PC-3 (cell line): ENCODE data around the gene CCDC83. TPM values are rescaled to one million over a fixed set of nuclear protein-coding genes. Genes with fewer than 3 reads are reported as not detected.

Experiments
- ATAC-seq: fragments of 200-7000 bp; cut with Tn5 transposase; 2 replicates; pipeline ENCODE4 v1.9.1; 2020; ENCODE audit warnings: mild to moderate bottlenecking, moderate library complexity
- BruUV-seq: library from RNA; stranded (reverse); fragments of 400-500 nt; replicated peaks from 2 replicates; lab custom pipeline; 2021; lab: Mats Ljungman, UMichigan
- CTCF ChIA-PET: fragments of 300-600 bp; sonication (Branson Sonifier 250); formaldehyde crosslinking; loops from one replicate; lab custom pipeline; 2022; ENCODE audit warnings: antibody characterized with exemption; lab: Charles Lee
- POLR2A ChIA-PET: fragments of 300-600 bp; sonication (Branson Sonifier 250); formaldehyde crosslinking; loops from one replicate; lab custom pipeline; 2022; ENCODE audit warnings: antibody characterized with exemption; ENCODE audit not compliant: unreplicated experiment; lab: Charles Lee
- DNase-seq: peaks from one replicate; pipeline ENCODE4 v3.0.0-alpha.2; 2015
- H2AFZ ChIP-seq: fragments of 300-600 bp; sonication (generic); 2 replicates; pipeline ENCODE4 v1.6.0; 2016; ENCODE audit warnings: antibody characterized with exemption, low read length
- H3F3A ChIP-seq: fragments of 300-600 bp; sonication (generic); one replicate; pipeline ENCODE4 v1.6.0; 2017; ENCODE audit warnings: antibody characterized with exemption, low read length, control low read depth, mild to moderate bottlenecking; ENCODE audit not compliant: unreplicated experiment
- H3K27ac ChIP-seq: fragments of 300-600 bp; sonication (generic); 2 replicates; pipeline ENCODE4 v1.5.1; 2016; ENCODE audit warnings: mild to moderate bottlenecking, low read length
- H3K27me3 ChIP-seq: fragments of 300-600 bp; sonication (generic); 2 replicates; pipeline ENCODE4 v1.6.1; 2016; ENCODE audit warnings: low read length, mixed read lengths
- H3K36me3 ChIP-seq: fragments of 300-600 bp; sonication (generic); 2 replicates; pipeline ENCODE4 v1.6.1; 2016; ENCODE audit warnings: low read depth, mixed run types, low read length, mixed read lengths
- H3K4me1 ChIP-seq: fragments of 300-600 bp; sonication (generic); 2 replicates; pipeline ENCODE4 v1.5.1; 2016; ENCODE audit warnings: low read length; ENCODE audit not compliant: insufficient read depth
- H3K4me2 ChIP-seq: fragments of 300-600 bp; sonication (generic); 2 replicates; pipeline ENCODE4 v1.6.0; 2016; ENCODE audit warnings: low read length
- H3K4me3 ChIP-seq: fragments of 300-600 bp; sonication (generic); 2 replicates; pipeline ENCODE4 v1.5.1; 2016; ENCODE audit warnings: mild to moderate bottlenecking, low read length, mixed read lengths
- H3K79me2 ChIP-seq: fragments of 300-600 bp; sonication (generic); 2 replicates; pipeline ENCODE4 v1.6.1; 2017; ENCODE audit warnings: low read length, mixed read lengths
- H3K9ac ChIP-seq: fragments of 300-600 bp; sonication (generic); 2 replicates; pipeline ENCODE4 v1.6.0; 2016; ENCODE audit warnings: mild to moderate bottlenecking, low read length
- H3K9me2 ChIP-seq: fragments of 300-600 bp; sonication (generic); replicated peaks from 2 replicates; pipeline ENCODE4 v1.6.1; 2016; ENCODE audit warnings: mixed run types, low read length, mixed read lengths
- H3K9me3 ChIP-seq: fragments of 300-600 bp; sonication (generic); 2 replicates; pipeline ENCODE4 v1.6.1; 2016; ENCODE audit warnings: low read length, mixed read lengths
- H4K20me1 ChIP-seq: fragments of 300-600 bp; sonication (generic); 2 replicates; pipeline ENCODE4 v1.6.1; 2016; ENCODE audit warnings: low read length, mixed read lengths
- EZH2 ChIP-seq: fragments of 300-600 bp; sonication (generic); IDR thresholded peaks from one replicate; pipeline ENCODE4 v1.6.1; 2017; ENCODE audit warnings: antibody characterized with exemption, mild to moderate bottlenecking, low read length; ENCODE audit not compliant: unreplicated experiment
- EZH2phosphoT487 ChIP-seq: fragments of 300-600 bp; sonication (generic); IDR thresholded peaks from 2 replicates; pipeline ENCODE4 v1.6.1; 2018; ENCODE audit warnings: mild to moderate bottlenecking, antibody characterized with exemption, low read length, borderline replicate concordance
- intact Hi-C: fragments of 100-400 bp; cut with micrococcal nuclease; formaldehyde crosslinking; loops from 2 replicates; pipeline ENCODE4 v1.9.0; 2023
- total RNA-seq: library from RNA; depleted of rRNA; stranded (reverse); fragments of >200 nt; gene quantifications from 2 replicates; pipeline ENCODE4 v1.2.3, GENCODE V29; 2014
- TF ChIP-seq, protein P1 (sequence below): fragments of 300-600 bp; sonication (generic); conservative IDR thresholded peaks from 2 replicates; pipeline ENCODE4 v1.5.1; 2017; ENCODE audit warnings: antibody characterized with exemption, low read depth, mild to moderate bottlenecking, low read length

Gene CCDC83
- total RNA-seq, 1 experiment from 2014 or later = 0.22 TPM

DNA sequence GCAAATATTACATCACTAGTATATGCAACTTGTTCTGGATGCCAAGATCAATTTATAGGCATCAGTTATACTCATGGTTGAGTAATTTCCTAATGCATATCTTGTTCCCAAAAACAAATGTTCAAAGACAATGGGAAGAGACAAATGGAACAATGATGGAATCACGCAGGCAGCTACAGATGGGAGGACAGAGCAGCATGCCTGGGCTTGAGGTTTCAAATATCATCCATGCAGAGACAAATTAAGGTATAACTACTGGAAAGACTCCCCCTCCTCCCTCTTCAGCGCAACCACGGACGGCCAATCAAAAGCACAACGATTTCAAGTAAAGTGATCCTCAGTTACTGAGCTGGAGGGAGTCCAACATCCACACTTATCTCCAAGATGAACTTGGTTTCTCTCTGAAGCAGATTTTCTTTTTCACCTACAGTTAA lies 106.8 kb downstream of the CCDC83 start:
- ATAC-seq (no peak), DNase-seq (no peak)
- Histone ChIP-seq H3K27me3 (no peaks in the 10 kb centered on the region), H3K79me2 (no peaks in the 10 kb centered on the region), H2AFZ (no peak overlapping the region), H3K4me2 (no peak overlapping the region), H3K4me1 (no peaks in the 10 kb centered on the region), H4K20me1 (no peaks in the 10 kb centered on the region), H3K9me3 (no peaks in the 10 kb centered on the region), H3K9ac (no peak overlapping the region), H3K36me3 (no peaks in the 10 kb centered on the region; the same call in 1 of the 2 replicates), H3F3A (no peaks in the 10 kb centered on the region), H3K27ac (no peak overlapping the region), H3K4me3 (no peak overlapping the region), H3K9me2 (no peaks in the 10 kb centered on the region)
- BruUV-seq = no TSS peak
- ChIA-PET POLR2A (no interaction called here), CTCF (no interaction called here)
- intact Hi-C loops = no loop called here
- TF ChIP-seq, protein P1, sequence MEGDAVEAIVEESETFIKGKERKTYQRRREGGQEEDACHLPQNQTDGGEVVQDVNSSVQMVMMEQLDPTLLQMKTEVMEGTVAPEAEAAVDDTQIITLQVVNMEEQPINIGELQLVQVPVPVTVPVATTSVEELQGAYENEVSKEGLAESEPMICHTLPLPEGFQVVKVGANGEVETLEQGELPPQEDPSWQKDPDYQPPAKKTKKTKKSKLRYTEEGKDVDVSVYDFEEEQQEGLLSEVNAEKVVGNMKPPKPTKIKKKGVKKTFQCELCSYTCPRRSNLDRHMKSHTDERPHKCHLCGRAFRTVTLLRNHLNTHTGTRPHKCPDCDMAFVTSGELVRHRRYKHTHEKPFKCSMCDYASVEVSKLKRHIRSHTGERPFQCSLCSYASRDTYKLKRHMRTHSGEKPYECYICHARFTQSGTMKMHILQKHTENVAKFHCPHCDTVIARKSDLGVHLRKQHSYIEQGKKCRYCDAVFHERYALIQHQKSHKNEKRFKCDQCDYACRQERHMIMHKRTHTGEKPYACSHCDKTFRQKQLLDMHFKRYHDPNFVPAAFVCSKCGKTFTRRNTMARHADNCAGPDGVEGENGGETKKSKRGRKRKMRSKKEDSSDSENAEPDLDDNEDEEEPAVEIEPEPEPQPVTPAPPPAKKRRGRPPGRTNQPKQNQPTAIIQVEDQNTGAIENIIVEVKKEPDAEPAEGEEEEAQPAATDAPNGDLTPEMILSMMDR = no peak
- TF ChIP-seq EZH2phosphoT487 = no peak
- no peak for TF ChIP-seq EZH2

DNA sequence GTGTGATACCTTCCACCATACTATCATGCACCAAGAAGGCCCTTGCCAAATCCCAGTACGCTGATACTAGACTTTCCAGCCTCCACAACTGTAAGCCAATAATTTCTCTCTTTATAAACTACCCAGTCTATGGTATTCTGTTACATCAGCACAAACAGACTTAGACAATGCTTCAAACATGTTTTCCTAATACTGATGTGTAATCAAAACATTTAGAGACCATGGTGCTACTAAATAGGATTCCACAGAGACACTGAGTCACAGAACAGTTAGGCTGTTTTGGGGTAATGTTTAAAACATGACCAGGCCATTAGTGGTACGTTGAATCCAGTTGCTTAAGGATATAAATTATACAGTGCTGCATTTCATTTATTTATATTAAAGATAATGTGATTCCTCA lies 110.0 kb downstream of the CCDC83 start:
- no peak overlapping the region for H3K4me2 ChIP-seq
- no peaks in the 10 kb centered on the region for H3K9me3 ChIP-seq
- H3K9ac ChIP-seq = no peak overlapping the region
- no peaks in the 10 kb centered on the region for H3K27me3 ChIP-seq
- BruUV-seq = no TSS peak
- TF ChIP-seq, protein P1 = no peak
- TF ChIP-seq EZH2phosphoT487 (no peak), EZH2 (no peak)
- no peaks in the 10 kb centered on the region for H3K79me2 ChIP-seq
- intact Hi-C loops = no loop called here
- no peak overlapping the region for H2AFZ ChIP-seq
- H4K20me1 ChIP-seq = no peaks in the 10 kb centered on the region
- H3K4me1 ChIP-seq = no peaks in the 10 kb centered on the region
- H3K36me3 ChIP-seq = peaks cover 4% of the 10 kb centered on the region; the same call in 1 of the 2 replicates
- no peak overlapping the region for H3K4me3 ChIP-seq
- ATAC-seq (no peak), DNase-seq (no peak)
- CTCF ChIA-PET = no interaction called here
- no peaks in the 10 kb centered on the region for H3K9me2 ChIP-seq
- no peak overlapping the region for H3K27ac ChIP-seq
- no peaks in the 10 kb centered on the region for H3F3A ChIP-seq
- POLR2A ChIA-PET = no interaction called here

DNA sequence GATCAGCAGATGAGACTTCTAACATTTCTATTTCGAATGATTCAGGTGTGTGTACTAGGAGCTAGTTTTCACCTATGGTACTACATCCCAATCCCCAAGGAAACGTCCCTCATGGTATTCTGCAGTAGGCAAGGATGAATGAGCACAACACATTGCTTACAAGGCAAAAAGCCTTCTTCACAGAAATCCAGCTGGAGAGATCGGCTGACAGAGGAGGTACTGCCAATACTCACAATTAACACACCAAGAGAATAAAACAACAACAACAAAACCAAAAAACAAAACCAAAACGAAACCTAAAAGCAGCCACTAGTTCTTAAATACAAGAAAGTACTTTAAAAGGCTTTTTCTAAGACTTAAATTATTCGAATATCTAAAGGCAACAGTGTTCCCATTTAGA lies 112.3 kb downstream of the CCDC83 start:
- DNase-seq (no peak), ATAC-seq (no peak)
- no peaks in the 10 kb centered on the region for H3K27me3 ChIP-seq
- peaks cover 10% of the 10 kb centered on the region; the same call in 1 of the 2 replicates for H3K36me3 ChIP-seq
- TF ChIP-seq, protein P1 = no peak
- no peak for TF ChIP-seq EZH2phosphoT487
- TF ChIP-seq EZH2 = no peak
- POLR2A ChIA-PET = no interaction called here
- no TSS peak for BruUV-seq
- intact Hi-C loops = no loop called here
- H3K9ac ChIP-seq = no peak overlapping the region
- H3K9me3 ChIP-seq = no peaks in the 10 kb centered on the region
- no peaks in the 10 kb centered on the region for H3K79me2 ChIP-seq
- CTCF ChIA-PET = no interaction called here
- H3F3A ChIP-seq = no peaks in the 10 kb centered on the region
- H3K27ac ChIP-seq = no peak overlapping the region
- no peaks in the 10 kb centered on the region for H3K9me2 ChIP-seq
- no peak overlapping the region for H3K4me2 ChIP-seq
- H4K20me1 ChIP-seq = no peaks in the 10 kb centered on the region
- no peaks in the 10 kb centered on the region for H3K4me1 ChIP-seq
- no peak overlapping the region for H3K4me3 ChIP-seq
- H2AFZ ChIP-seq = no peak overlapping the region
